Panc1 (cell line): ENCODE data around the gene MPDU1. TPM values are rescaled to one million over a fixed set of nuclear protein-coding genes. Genes with fewer than 3 reads are reported as not detected.

Experiments
- ATAC-seq: fragments of 200-7000 bp; cut with Tn5 transposase; 2 replicates; pipeline ENCODE4 v1.9.1; 2020; ENCODE audit warnings: mild to moderate bottlenecking, moderate library complexity
- BruUV-seq: library from RNA; stranded (reverse); fragments of 400-500 nt; replicated peaks from 2 replicates; lab custom pipeline; 2021; lab: Mats Ljungman, UMichigan
- CTCF ChIA-PET: fragments of 300-600 bp; sonication (Branson Sonifier 250); formaldehyde crosslinking; loops from one replicate; lab custom pipeline; 2022; ENCODE audit warnings: antibody characterized with exemption; lab: Charles Lee
- POLR2A ChIA-PET: fragments of 300-600 bp; sonication (Branson Sonifier 250); formaldehyde crosslinking; loops from one replicate; lab custom pipeline; 2022; ENCODE audit warnings: antibody characterized with exemption; lab: Charles Lee
- DNase-seq: peaks from one replicate; pipeline ENCODE4 v3.0.0-alpha.2; 2010; ENCODE audit warnings: low read depth, low spot score
- H3K27ac ChIP-seq: 2 replicates; pipeline ENCODE4 v1.5.1; 2011; ENCODE audit warnings: mild to moderate bottlenecking, low read length, inconsistent platforms
- H3K27me3 ChIP-seq: fragments of 200-500 bp; sonication (Bioruptor generic); 2 replicates; pipeline ENCODE4 v1.6.0; 2014; ENCODE audit warnings: low read length, inconsistent platforms; ENCODE audit not compliant: control insufficient read depth, insufficient read depth
- H3K36me3 ChIP-seq: fragments of 200-500 bp; sonication (Bioruptor generic); 2 replicates; pipeline ENCODE4 v1.5.1; 2014; ENCODE audit warnings: inconsistent platforms, mild to moderate bottlenecking, low read length, moderate library complexity; ENCODE audit not compliant: control insufficient read depth, insufficient read depth
- H3K4me1 ChIP-seq: 2 replicates; pipeline ENCODE4 v1.5.1; 2011; ENCODE audit warnings: inconsistent platforms, mild to moderate bottlenecking, low read length, moderate library complexity; ENCODE audit not compliant: control insufficient read depth, insufficient read depth
- H3K4me3 ChIP-seq, 2 experiments: 2 replicates each; pipeline ENCODE4 v1.5.1; 2011 to 2012; ENCODE audit warnings: low read depth in 2 of 2, low read length in 2 of 2, mild to moderate bottlenecking in 2 of 2, inconsistent platforms in 1 of 2, moderate library complexity in 1 of 2
- H3K9me3 ChIP-seq: fragments of 200-500 bp; sonication (Bioruptor generic); 2 replicates; pipeline ENCODE4 v1.5.1; 2014; ENCODE audit warnings: low read depth, mild to moderate bottlenecking, inconsistent platforms, low read length, moderate library complexity; ENCODE audit not compliant: control insufficient read depth, insufficient read depth
- CTCF ChIP-seq: fragments of 450-650 bp; IDR thresholded peaks from 2 replicates; pipeline ENCODE4 v1.5.1; 2017; ENCODE audit warnings: mild to moderate bottlenecking
- POLR2AphosphoS5 ChIP-seq: IDR thresholded peaks from 2 replicates; pipeline ENCODE4 v1.6.1; 2012; ENCODE audit warnings: mild to moderate bottlenecking, low read depth, low read length, moderate library complexity
- REST ChIP-seq, 2 experiments: IDR thresholded peaks; 2 replicates each; pipeline ENCODE4 v1.6.1; 2011 to 2012; ENCODE audit warnings: low read depth in 2 of 2, control low read depth in 1 of 2, low read length in 1 of 2, mild to moderate bottlenecking in 1 of 2, moderate library complexity in 1 of 2; ENCODE audit not compliant: insufficient read depth in 1 of 2
- SIN3A ChIP-seq: IDR thresholded peaks from 2 replicates; pipeline ENCODE4 v1.6.1; 2012; ENCODE audit warnings: low read depth, mild to moderate bottlenecking, low read length, moderate library complexity, borderline replicate concordance; ENCODE audit not compliant: insufficient read depth
- TCF7L2 ChIP-seq: IDR thresholded peaks from 2 replicates; pipeline ENCODE4 v1.6.1; 2011; ENCODE audit warnings: mild to moderate bottlenecking, low read depth, low read length, inconsistent platforms
- in situ Hi-C: cut with HindIII; loops from 2 replicates; pipeline ENCODE4 v1.10.0; 2016; ENCODE audit warnings: low sequenced_read_pairs, low pct_unique_long_range_greater_than_20kb
- intact Hi-C: fragments of 100-400 bp; cut with micrococcal nuclease; formaldehyde crosslinking; loops from one replicate; pipeline ENCODE4 v1.10.0; 2022; ENCODE audit not compliant: unreplicated experiment
- total RNA-seq: library from RNA; stranded (reverse); gene quantifications from one replicate; pipeline ENCODE4 v1.2.1, GENCODE V29; 2021; ENCODE audit not compliant: unreplicated experiment

Gene MPDU1
- total RNA-seq, 1 experiment from 2014 or later, result 47.1 TPM

GRCh38 chr17:7555320-7555948 lies 28.2 kb upstream of the MPDU1 start:
- ChIA-PET CTCF (interaction anchor here (0.6 to 0.7 kb wide), 2 partner anchors 13 to 186 kb away, joined by 3 to 8 read pairs; no protein-coding TSS in a partner anchor), POLR2A (no interaction called here)
- no peak for DNase-seq
- no peak for TF ChIP-seq TCF7L2
- TF ChIP-seq SIN3A, result no peak
- TF ChIP-seq REST (IDR thresholded peaks at IDR 0.05; ENCODE audit: insufficient read depth in 1 of 2, low read depth in 2 of 2, low read length in 1 of 2), result no peak
- TF ChIP-seq POLR2AphosphoS5, result no peak
- no peak; the same call in 1 of the 2 replicates for TF ChIP-seq CTCF
- peaks cover 26% of the 10 kb centered on the region for H3K4me1 ChIP-seq
- in situ Hi-C loops, result no loop called here
- intact Hi-C loops, result no loop called here
- no peak for ATAC-seq
- H3K9me3 ChIP-seq, result no peaks in the 10 kb centered on the region
- H3K4me3 ChIP-seq, result no peak overlapping the region
- no peaks in the 10 kb centered on the region for H3K27me3 ChIP-seq
- BruUV-seq, result no TSS peak
- H3K27ac ChIP-seq, result no peak overlapping the region
- no peaks in the 10 kb centered on the region for H3K36me3 ChIP-seq

GRCh38 chr17:7556627-7557026 lies 27.0 kb upstream of the MPDU1 start:
- Histone ChIP-seq H3K36me3 (no peaks in the 10 kb centered on the region), H3K4me1 (peaks cover 30% of the 10 kb centered on the region), H3K9me3 (no peaks in the 10 kb centered on the region), H3K27ac (no peak overlapping the region), H3K4me3 (no peak overlapping the region), H3K27me3 (no peaks in the 10 kb centered on the region)
- ATAC-seq (no peak), DNase-seq (no peak)
- ChIA-PET POLR2A (no interaction called here), CTCF (no interaction called here)
- intact Hi-C loops (no loop called here), in situ Hi-C loops (no loop called here)
- TF ChIP-seq CTCF, result no peak
- no peak for TF ChIP-seq SIN3A
- TF ChIP-seq POLR2AphosphoS5, result no peak
- no peak for TF ChIP-seq TCF7L2
- no peak for TF ChIP-seq REST (IDR thresholded peaks at IDR 0.05; ENCODE audit: insufficient read depth in 1 of 2, low read depth in 2 of 2, low read length in 1 of 2)
- BruUV-seq, result no TSS peak
